Nucleus accumbens (tissue), 56 donors: ENCODE results near the gene ITCH.
"Not testable (repeated sequence)": the region's sequence is repeated elsewhere in the genome, so short reads cannot be mapped to it uniquely, and the experiment has no call there.

Experiments used
- DNase-seq, 56 donors: peaks; one replicate each; lab custom pipeline; 2025; lab: John Stamatoyannopoulos, UW

Gene ITCH

GRCh38 chr20:34493646-34494045, 130.6 kb downstream of the ITCH start:
- no peak for DNase-seq

- no peak for DNase-seq
These were observed 132.2 kb downstream of the ITCH start for GRCh38 chr20:34495307-34495706.

GRCh38 chr20:34495916-34496315, 132.8 kb downstream of the ITCH start:
- DNase-seq = no peak

GRCh38 chr20:34497596-34497995, 134.5 kb downstream of the ITCH start:
- not testable (repeated sequence) for DNase-seq

GRCh38 chr20:34500823-34501222, 137.8 kb downstream of the ITCH start:
- no peak for DNase-seq

GRCh38 chr20:34506480-34506879, 143.4 kb downstream of the ITCH start:
- DNase-seq = no peak

- no peak for DNase-seq
These were observed 144.8 kb downstream of the ITCH start for GRCh38 chr20:34507702-34508413.

GRCh38 chr20:34510575-34510974, 147.5 kb downstream of the ITCH start:
- DNase-seq = no peak

- no peak for DNase-seq
These were observed 148.8 kb downstream of the ITCH start for GRCh38 chr20:34511891-34512265.

- DNase-seq = peak in 4 of 56 donors; percentile 18 to 42 (median 30)
These were observed 149.3 kb downstream of the ITCH start for GRCh38 chr20:34512266-34512954.

GRCh38 chr20:34512955-34513419, 149.9 kb downstream of the ITCH start:
- DNase-seq = no peak

GRCh38 chr20:34514034-34514433, 151.0 kb downstream of the ITCH start:
- DNase-seq = not testable (repeated sequence)

GRCh38 chr20:34514897-34515483, 151.9 kb downstream of the ITCH start:
- peak in 2 of 56 donors; percentile 42 to 57 for DNase-seq

GRCh38 chr20:34515484-34516246, 152.6 kb downstream of the ITCH start:
- DNase-seq = peak in 40 of 56 donors; percentile 25 to 79 (median 58)

GRCh38 chr20:34516247-34517113, 153.4 kb downstream of the ITCH start, which contains the start of gene DYNLRB1:
Gene DYNLRB1 (plus strand): TSS chr20:34516422. CDS start chr20:34516459, 37 bp downstream.
- peak in 55 of 56 donors; percentile 70 to 98 (median 94) for DNase-seq

GRCh38 chr20:34517114-34517505, 154.0 kb downstream of the ITCH start:
- no peak for DNase-seq

- DNase-seq = not testable (repeated sequence)
These were observed 155.8 kb downstream of the ITCH start for GRCh38 chr20:34518863-34519262.

- not testable (repeated sequence) for DNase-seq
These were observed 156.8 kb downstream of the ITCH start for GRCh38 chr20:34519841-34520240.
